ENCODE data around the gene ETAA1.

The ETAA1 gene

GRCh38 chr2:67397143-67397986 is at the start of gene ETAA1:
ETAA1 (plus strand) TSS chr2:67397333; CDS start chr2:67397449, 116 bp downstream.
- DNase-seq, result peak; percentile 96

DNA sequence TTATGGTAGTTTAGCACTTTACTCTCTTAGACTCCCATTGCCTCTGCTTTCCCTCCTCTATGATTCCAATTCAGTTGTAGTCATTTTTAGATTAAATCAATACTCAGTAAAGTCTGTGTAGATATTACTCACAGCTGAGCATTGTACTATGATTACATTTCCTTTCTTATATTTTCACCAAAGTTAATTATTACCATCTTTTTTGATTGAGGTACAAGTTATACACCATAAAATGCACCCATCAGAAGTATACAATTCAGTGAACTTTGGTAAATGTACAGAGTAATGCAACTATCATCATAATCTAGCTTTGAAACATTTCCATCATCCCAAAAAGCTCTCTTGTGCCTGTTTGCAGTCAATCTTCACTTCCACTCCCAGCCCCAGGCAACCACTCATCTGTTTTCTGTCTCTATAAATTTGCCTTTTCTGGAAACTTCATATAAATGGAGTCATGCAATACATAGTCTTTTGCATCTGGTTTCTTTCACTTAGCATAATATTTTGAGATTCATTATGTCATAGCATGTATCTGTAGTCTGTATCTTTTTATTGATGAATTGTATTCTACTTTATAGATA is 30.2 kb upstream of the ETAA1 start:
- DNase-seq, result no peak

GRCh38 chr2:67374481-67374880 is 22.7 kb upstream of the ETAA1 start:
- DNase-seq, result no peak

DNA sequence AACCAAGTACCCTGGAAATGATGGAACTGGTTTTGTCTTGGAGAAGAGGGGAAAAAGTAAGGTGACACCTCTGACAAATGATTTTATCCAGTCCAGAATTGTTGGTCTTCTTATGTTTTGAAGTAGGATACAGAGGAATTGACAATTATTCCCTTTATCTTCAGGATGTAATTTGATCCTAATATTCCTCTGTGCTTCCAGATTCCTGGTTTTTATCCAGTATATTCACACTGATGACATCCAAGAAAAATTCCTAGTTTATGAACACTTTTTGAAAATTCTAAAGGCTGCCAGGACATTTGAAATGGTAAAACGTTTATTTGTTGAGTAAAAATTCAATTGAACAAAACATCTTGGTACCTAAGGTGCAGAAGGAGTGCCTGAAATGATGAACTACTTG is 22.2 kb upstream of the ETAA1 start:
- no peak for DNase-seq

DNA sequence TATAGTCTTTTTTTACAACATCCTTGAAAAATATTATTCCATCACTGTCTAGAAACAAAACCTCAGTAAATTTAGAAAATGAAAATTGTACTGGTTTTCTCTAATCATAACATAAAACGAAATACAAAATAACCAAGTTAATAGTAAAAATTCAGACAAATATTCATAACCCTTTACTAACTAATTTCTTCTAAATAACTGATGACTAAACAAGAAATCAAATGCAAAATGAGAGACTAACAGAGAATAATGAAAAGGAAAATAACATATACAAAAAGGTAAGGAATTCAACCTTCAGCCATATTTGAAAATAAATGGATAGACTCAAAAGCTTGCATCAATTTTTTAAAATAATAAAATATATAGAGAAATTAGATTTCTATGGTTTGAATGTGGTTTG is 18.6 kb upstream of the ETAA1 start:
- no peak for DNase-seq

- DNase-seq, result no peak
Observed at GRCh38 chr2:67379048-67379447, 18.1 kb upstream of the ETAA1 start.

- DNase-seq, result no peak
Observed at GRCh38 chr2:67384123-67384822, 12.9 kb upstream of the ETAA1 start.

- no peak for DNase-seq
Observed at GRCh38 chr2:67388680-67389079, 8.5 kb upstream of the ETAA1 start.

DNA sequence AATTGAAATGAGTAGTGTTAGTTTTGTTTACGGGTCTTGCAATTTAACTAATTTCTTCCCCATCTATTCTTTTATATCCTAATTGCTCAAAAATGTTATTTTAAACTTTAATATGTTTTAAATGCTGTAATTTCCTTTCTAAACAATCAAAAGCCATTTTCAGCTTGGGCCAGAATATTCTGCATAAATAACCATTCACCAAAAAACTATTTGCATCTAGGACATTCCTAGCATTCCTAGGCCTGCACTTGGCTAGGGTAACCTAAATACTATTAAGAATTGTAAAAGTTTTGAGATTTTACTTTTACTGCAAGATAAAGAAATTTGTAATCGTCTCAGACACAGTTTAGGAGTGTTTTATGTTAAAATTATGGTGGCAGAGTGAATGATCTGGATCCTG is 7.8 kb upstream of the ETAA1 start:
- DNase-seq, result no peak

GRCh38 chr2:67389788-67390187 is 7.3 kb upstream of the ETAA1 start:
- DNase-seq, result no peak

- DNase-seq, result no peak
Observed at GRCh38 chr2:67393237-67393636, 3.9 kb upstream of the ETAA1 start.

- DNase-seq, result no peak
Observed at GRCh38 chr2:67394734-67395133, 2.4 kb upstream of the ETAA1 start.

- DNase-seq, result no peak
Observed at GRCh38 chr2:67399144-67399543, 2.0 kb downstream of the ETAA1 start.

- no peak for DNase-seq
Observed at GRCh38 chr2:67399831-67400489, 2.8 kb downstream of the ETAA1 start.

- DNase-seq, result no peak
Observed at GRCh38 chr2:67400560-67401485, 3.7 kb downstream of the ETAA1 start.

DNA sequence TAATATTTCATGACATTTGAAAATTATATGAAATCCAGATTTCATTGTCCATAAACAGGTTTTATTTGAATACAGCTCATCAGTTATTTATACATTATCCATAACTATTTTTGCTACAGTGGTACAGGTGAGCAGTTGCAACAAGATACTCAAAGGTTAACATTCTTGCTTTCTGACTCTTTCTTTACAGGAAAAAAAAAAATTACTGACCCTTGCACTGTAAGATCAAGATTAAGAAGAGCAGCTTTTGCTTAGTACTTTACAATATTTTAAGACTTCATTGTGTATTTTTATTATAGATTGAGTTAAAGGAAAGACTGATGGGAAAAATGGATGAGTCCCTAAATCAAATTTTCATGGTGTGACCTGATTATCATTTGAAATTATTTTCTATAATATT is 11.2 kb downstream of the ETAA1 start:
- DNase-seq, result no peak

- DNase-seq, result no peak
Observed at GRCh38 chr2:67412424-67412823, 15.3 kb downstream of the ETAA1 start.

GRCh38 chr2:67414867-67415266 is 17.7 kb downstream of the ETAA1 start:
- no peak for DNase-seq

DNA sequence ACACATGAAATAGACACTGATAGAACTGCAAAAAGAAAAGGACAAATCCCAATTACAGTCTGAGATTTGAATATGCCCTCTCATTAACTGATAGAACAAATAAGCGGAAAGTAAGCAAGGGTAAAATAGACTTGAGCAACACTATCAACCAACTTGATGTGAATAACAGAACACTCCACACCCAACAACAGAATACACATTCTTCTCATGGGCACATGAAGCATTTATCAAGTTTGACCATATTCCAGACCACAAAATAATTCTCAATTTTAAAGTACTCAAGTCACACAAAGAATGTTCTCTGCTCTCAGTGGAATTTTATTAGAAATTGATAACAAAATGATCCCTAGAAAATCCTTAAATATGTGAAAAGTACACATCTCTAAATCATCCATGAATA is 19.0 kb downstream of the ETAA1 start:
- DNase-seq, result no peak

GRCh38 chr2:67423489-67423888 is 26.4 kb downstream of the ETAA1 start:
- no peak for DNase-seq

GRCh38 chr2:67436221-67436620 is 39.1 kb downstream of the ETAA1 start:
- DNase-seq, result no peak

- no peak for DNase-seq
Observed at GRCh38 chr2:67437114-67437513, 40.0 kb downstream of the ETAA1 start.
